ENCODE results near the gene RNU2-1.

RNU2-1 gene

GRCh38 chr17:43224146-43224705 is 9.6 kb downstream of the RNU2-1 start:
- TF ChIP-seq, protein P1, sequence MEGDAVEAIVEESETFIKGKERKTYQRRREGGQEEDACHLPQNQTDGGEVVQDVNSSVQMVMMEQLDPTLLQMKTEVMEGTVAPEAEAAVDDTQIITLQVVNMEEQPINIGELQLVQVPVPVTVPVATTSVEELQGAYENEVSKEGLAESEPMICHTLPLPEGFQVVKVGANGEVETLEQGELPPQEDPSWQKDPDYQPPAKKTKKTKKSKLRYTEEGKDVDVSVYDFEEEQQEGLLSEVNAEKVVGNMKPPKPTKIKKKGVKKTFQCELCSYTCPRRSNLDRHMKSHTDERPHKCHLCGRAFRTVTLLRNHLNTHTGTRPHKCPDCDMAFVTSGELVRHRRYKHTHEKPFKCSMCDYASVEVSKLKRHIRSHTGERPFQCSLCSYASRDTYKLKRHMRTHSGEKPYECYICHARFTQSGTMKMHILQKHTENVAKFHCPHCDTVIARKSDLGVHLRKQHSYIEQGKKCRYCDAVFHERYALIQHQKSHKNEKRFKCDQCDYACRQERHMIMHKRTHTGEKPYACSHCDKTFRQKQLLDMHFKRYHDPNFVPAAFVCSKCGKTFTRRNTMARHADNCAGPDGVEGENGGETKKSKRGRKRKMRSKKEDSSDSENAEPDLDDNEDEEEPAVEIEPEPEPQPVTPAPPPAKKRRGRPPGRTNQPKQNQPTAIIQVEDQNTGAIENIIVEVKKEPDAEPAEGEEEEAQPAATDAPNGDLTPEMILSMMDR (IDR thresholded peaks at IDR 0.05; ENCODE audit: low read depth, low read length), result no peak

GRCh38 chr17:43220511-43221125 is 13.2 kb downstream of the RNU2-1 start:
- no peak overlapping the region for H3K4me3 ChIP-seq (ENCODE audit: low read depth, low read length)
- TF ChIP-seq, protein P1 (IDR thresholded peaks at IDR 0.05; ENCODE audit: low read depth, low read length), result no peak

More at GRCh38 chr17:43224146-43224705, 9.6 kb downstream of the RNU2-1 start:
- no peak overlapping the region for H3K4me3 ChIP-seq (ENCODE audit: low read depth, low read length)

DNA sequence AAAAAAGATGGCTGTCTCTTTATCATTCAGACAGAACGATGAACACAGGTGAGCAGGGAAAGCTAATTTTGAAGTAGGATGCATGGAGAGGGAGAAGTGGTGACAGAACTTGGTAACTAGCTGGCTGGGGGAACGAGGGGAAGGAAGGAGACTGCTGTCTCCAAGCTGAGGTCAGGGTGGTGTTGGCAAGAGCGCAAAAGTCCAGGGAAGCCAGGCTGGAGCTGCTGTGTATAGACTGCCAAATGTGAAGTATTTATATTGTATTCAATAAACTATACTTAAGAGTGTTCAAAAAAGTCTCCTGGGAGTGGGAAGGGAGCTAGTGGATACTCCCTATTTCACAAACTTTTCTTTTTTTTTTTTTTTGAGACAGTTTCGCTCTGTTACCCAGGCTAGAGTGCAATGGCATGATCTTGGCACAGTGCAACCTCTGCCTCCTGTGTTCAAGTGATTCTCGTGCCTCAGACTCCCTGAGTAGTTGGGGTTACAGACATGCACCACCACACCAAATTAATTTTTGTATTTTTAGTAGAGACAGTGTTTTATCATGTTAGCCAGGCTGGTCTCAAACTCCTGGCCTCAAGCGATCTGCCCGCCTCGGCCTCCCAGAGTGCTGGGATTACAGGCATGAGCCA is 13.9 kb downstream of the RNU2-1 start:
- H3K4me3 ChIP-seq (ENCODE audit: low read depth, low read length), result no peak overlapping the region
- TF ChIP-seq, protein P1 (IDR thresholded peaks at IDR 0.05; ENCODE audit: low read depth, low read length), result no peak

GRCh38 chr17:43219001-43219400 is 14.8 kb downstream of the RNU2-1 start:
- TF ChIP-seq, protein P1 (IDR thresholded peaks at IDR 0.05; ENCODE audit: low read depth, low read length), result no peak
- H3K4me3 ChIP-seq (ENCODE audit: low read depth, low read length), result no peak overlapping the region

DNA sequence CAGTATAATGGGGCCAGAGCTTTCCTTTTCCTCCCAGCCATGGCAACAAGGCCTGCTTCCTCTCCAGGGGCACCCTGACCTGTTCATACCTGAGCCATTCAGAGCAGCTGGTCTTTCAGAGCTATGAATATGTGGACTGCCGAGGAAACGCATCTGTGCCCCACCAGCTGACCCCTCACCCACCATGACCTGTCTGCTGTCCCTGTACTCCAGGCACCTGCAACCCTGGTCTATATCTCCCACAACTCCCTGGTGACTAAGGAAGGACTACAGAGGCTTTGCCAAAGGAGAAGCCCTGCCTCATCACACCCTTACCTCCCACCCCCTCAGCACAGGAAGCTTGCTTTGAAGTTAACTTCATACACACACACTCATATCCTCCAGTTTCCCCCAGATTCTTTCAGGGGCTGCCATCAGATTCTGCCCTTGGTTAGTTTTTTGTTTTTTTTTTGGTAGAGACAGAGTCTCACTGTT is 16.1 kb downstream of the RNU2-1 start:
- TF ChIP-seq, protein P1 (IDR thresholded peaks at IDR 0.05; ENCODE audit: low read depth, low read length), result no peak
- no peak overlapping the region for H3K4me3 ChIP-seq (ENCODE audit: low read depth, low read length)

DNA sequence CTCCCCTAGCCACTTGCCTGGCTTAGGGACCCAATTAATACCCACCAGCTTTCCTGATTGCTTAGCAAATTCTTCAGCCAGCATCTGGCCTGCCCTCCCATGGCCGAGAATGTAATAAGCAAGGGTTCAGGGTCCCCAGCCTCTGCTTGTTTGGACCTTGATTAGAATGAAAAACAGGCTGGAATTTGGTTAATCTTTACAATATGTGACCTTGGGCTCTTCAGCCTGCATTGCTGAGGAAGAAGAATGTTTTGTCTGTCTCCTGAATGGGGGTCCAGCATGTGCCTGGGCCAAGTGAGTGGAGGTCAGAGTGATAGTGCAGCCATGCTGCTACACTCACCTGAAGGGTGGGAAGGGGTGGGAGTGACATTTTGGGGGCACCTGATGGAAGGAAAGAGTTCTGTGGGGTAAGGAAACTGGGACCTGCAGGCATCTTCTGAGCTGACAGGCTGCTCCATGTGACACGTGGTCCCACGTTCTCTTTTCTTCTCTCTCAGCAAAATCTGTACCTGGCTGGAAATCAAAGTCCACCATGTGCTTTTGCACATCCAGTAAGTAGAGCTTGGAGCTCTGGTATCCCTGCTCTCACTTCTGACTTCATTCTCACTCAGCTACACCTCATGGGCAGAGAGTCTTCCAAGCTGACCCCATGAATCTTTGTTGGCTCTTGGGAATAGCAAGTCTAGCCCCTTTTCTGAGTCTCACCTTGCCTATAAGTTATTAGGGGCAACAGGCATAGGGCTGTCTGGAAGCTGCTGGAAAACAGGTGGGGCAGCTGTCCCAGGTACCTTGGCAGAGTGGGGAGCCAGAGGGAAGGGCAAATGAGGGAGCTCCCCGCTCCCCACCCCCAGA is 16.8 kb downstream of the RNU2-1 start:
- TF ChIP-seq, protein P1 (IDR thresholded peaks at IDR 0.05; ENCODE audit: low read depth, low read length), result no peak
- H3K4me3 ChIP-seq (ENCODE audit: low read depth, low read length), result no peak overlapping the region

Measured in WI38 (cell line).